Thyroid gland (tissue), 4 donors: ENCODE data around the gene EPN3. TPM values are rescaled to one million over a fixed set of nuclear protein-coding genes. Genes with fewer than 3 reads are reported as not detected.

Experiments
- DNase-seq, 2 donors: peaks; one replicate each; pipeline ENCODE4 v3.0.0-alpha.2; 2019
- H3K27ac ChIP-seq, 3 donors: fragments of 200-600 bp; sonication (generic); 1 replicate in 2 of 3; 2 replicates in 1 of 3; pipeline ENCODE4 v1.5.1; 2016 to 2019; ENCODE audit warnings: mild to moderate bottlenecking in 1 of 3, moderate library complexity in 1 of 3
- H3K27me3 ChIP-seq: fragments of 200-600 bp; sonication (generic); one replicate; pipeline ENCODE4 v1.5.1; 2019
- H3K36me3 ChIP-seq, 2 donors: fragments of 200-600 bp; sonication (generic); one replicate each; pipeline ENCODE4 v1.5.1; 2016 to 2019
- H3K4me1 ChIP-seq, 2 donors: fragments of 200-600 bp; sonication (generic); one replicate each; pipeline ENCODE4 v1.5.1; 2017 to 2019
- H3K4me3 ChIP-seq, 3 donors: fragments of 200-600 bp; sonication (generic); replicated peaks in 1 of 3; 1 replicate in 2 of 3; 2 replicates in 1 of 3; pipeline ENCODE4 v1.5.1; 2016; ENCODE audit warnings: mild to moderate bottlenecking in 1 of 3
- H3K9me3 ChIP-seq: fragments of 200-600 bp; sonication (generic); one replicate; pipeline ENCODE4 v1.5.1; 2017
- CTCF ChIP-seq, 6 experiments: fragments of 200-600 bp in 3 of 6; fragments of 450-650 bp in 3 of 6; sonication (generic) in 3 of 6; IDR thresholded peaks; one replicate each; pipeline ENCODE4 v1.5.1; 2016 to 2019; ENCODE audit warnings: antibody characterized with exemption in 6 of 6, mild to moderate bottlenecking in 2 of 6, inconsistent platforms in 1 of 6, moderate library complexity in 1 of 6
- POLR2A ChIP-seq, 2 donors: fragments of 450-650 bp; IDR thresholded peaks; one replicate each; pipeline ENCODE4 v1.6.1; 2017; ENCODE audit warnings: antibody characterized with exemption in 2 of 2, mild to moderate bottlenecking in 2 of 2, moderate library complexity in 1 of 2
- WGBS, 2 donors: methylation state at CpG; one replicate each; pipeline ENCODE4 v1.1.5; 2017; 5-methylcytosine and 5-hydroxymethylcytosine counted together
- intact Hi-C: fragments of 100-400 bp; cut with DNase I; formaldehyde crosslinking; loops from one replicate; pipeline ENCODE4 v1.15.1; 2023
- total RNA-seq, 4 donors: library from RNA; depleted of rRNA; stranded (reverse); fragments of >200 nt; gene quantifications; one replicate each; pipeline ENCODE4 v1.2.3, GENCODE V29; 2016

Gene EPN3
- total RNA-seq, 4 donors from 2014 or later, result 0.63 to 31.6 (median 3.5) TPM; not detected in 1

- no peak for DNase-seq
- H3K9me3 ChIP-seq, result no peaks in the 10 kb centered on the region
- TF ChIP-seq CTCF (IDR thresholded peaks at IDR 0.05), result no peak
- TF ChIP-seq POLR2A (IDR thresholded peaks at IDR 0.05), result no peak
- H3K4me1 ChIP-seq, result no peaks in the 10 kb centered on the region
- H3K27ac ChIP-seq, result no peak overlapping the region
- intact Hi-C loops, result no loop called here
- no peaks in the 10 kb centered on the region for H3K27me3 ChIP-seq
- no peaks in the 10 kb centered on the region for H3K36me3 ChIP-seq
- 87 to 95% methylated on average over 9 of the region's 9 CpGs for WGBS, 2 donors
- H3K4me3 ChIP-seq, result no peak overlapping the region
Measured at GRCh38 chr17:50502301-50502990, 30.1 kb upstream of the EPN3 start.

GRCh38 chr17:50505591-50506130 is 26.9 kb upstream of the EPN3 start:
- no peak overlapping the region for H3K4me3 ChIP-seq
- H3K27ac ChIP-seq, result no peak overlapping the region
- H3K4me1 ChIP-seq, result peaks cover 14 to 20% of the 10 kb centered on the region in 2 donors
- no peak for DNase-seq
- intact Hi-C loops, result no loop called here
- TF ChIP-seq POLR2A (IDR thresholded peaks at IDR 0.05) (no peak), CTCF (IDR thresholded peaks at IDR 0.05) (no peak)
- H3K27me3 ChIP-seq, result no peaks in the 10 kb centered on the region
- WGBS, 2 donors, result 74 to 75% methylated on average over 7 of the region's 7 CpGs
- no peaks in the 10 kb centered on the region for H3K9me3 ChIP-seq
- no peaks in the 10 kb centered on the region for H3K36me3 ChIP-seq

- WGBS, 2 donors, result 86 to 93% methylated on average over 4 to 7 of the region's 7 CpGs
- Histone ChIP-seq H3K27me3 (no peaks in the 10 kb centered on the region), H3K4me1 (peaks cover 17 to 27% of the 10 kb centered on the region in 2 donors), H3K4me3 (no peak overlapping the region), H3K9me3 (no peaks in the 10 kb centered on the region), H3K27ac (no peak overlapping the region), H3K36me3 (no peaks in the 10 kb centered on the region)
- TF ChIP-seq POLR2A (IDR thresholded peaks at IDR 0.05) (no peak), CTCF (IDR thresholded peaks at IDR 0.05) (no peak)
- no peak for DNase-seq
- intact Hi-C loops, result no loop called here
Measured at GRCh38 chr17:50506298-50506697, 26.2 kb upstream of the EPN3 start.

DNA sequence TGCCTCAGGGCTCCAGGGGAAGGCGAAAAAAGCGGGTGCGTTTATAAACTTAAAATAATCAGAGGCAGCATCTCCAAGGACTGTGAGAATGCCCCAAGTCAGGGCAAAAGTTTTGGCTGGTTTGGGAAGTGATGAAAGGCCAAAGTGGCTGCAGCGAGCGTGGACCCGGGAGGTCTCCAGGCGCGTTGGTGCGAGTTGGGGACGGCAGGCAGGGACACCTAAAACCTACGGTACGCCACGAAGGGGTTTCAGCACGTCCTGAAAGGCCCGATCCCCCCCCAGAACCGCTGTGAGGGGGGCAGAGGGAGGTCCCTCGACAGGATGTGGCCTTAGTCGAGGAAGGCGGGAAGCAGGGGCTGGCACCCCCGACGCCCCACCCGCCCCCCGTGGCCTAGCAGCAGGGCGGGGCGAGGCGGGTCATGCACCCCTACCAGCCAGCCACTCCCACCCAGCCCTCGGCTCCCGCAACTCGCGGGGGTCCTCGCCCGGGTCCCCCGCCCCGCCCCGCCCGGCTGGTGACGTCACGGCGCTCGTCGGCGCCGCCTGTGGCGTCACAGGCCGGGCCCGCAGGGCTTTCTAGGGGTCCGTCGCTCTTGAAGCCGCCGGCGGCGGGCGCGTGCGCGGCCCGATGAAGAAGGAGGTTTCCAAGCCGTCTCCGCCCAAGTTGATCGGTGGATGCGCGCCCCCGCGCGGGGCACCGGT is 24.5 kb upstream of the EPN3 start, which contains the start of gene MYCBPAP:
MYCBPAP (plus strand) TSS at position 569 of the 702 bp plus-strand sequence. CDS start 236 bp downstream, outside the sequence.
- Histone ChIP-seq H3K36me3 (no peaks in the 10 kb centered on the region), H3K27ac (peak within 1 kb of the TSS; percentile 70 to 92 (median 86)), H3K27me3 (no peaks in the 10 kb centered on the region), H3K4me1 (peaks cover 18 to 30% of the 10 kb centered on the region in 2 donors), H3K9me3 (no peaks in the 10 kb centered on the region), H3K4me3 (peak within 1 kb of the TSS in 2 of 3 donors; percentile 49 to 60)
- 26 to 30% methylated on average over 15 to 17 of the region's 66 CpGs for WGBS, 2 donors
- DNase-seq, result peak; percentile 79 to 85
- peak in 1 of 2 donors; percentile 68 for TF ChIP-seq POLR2A (IDR thresholded peaks at IDR 0.05)
- TF ChIP-seq CTCF (IDR thresholded peaks at IDR 0.05), result peak in 1 of 6 experiments; percentile 16
- intact Hi-C loops, result no loop called here
